Gastrocnemius medialis (tissue), 4 donors: ENCODE results near the gene CDK4. TPM values are rescaled to one million over a fixed set of nuclear protein-coding genes. Genes with fewer than 3 reads are reported as not detected.

Source experiments
- ATAC-seq, 2 donors: fragments of 150-250 bp; one replicate each; pipeline ENCODE4 v1.9.1; 2016
- DNase-seq, 2 donors: peaks; one replicate each; pipeline ENCODE4 v3.0.0-alpha.2; 2019
- H3K27ac ChIP-seq, 4 donors: fragments of 200-600 bp; sonication (generic); 1 replicate in 1 of 4; 2 replicates in 3 of 4; pipeline ENCODE4 v1.5.1; 2016 to 2018; ENCODE audit warnings: mild to moderate bottlenecking in 2 of 4, moderate library complexity in 1 of 4
- H3K27me3 ChIP-seq, 3 donors: fragments of 200-600 bp; sonication (generic) in 2 of 3; 1 replicate in 1 of 3; 2 replicates in 2 of 3; pipeline versions ENCODE4 v1.5.1 to v1.6.0; 2016 to 2019; ENCODE audit warnings: mild to moderate bottlenecking in 1 of 3, moderate library complexity in 1 of 3
- H3K36me3 ChIP-seq, 2 donors: fragments of 200-600 bp; sonication (generic) in 1 of 2; one replicate each; pipeline ENCODE4 v1.5.1; 2017 to 2018
- H3K4me1 ChIP-seq, 2 donors: fragments of 200-600 bp; sonication (generic) in 1 of 2; one replicate each; pipeline ENCODE4 v1.5.1; 2016 to 2017; ENCODE audit warnings: mild to moderate bottlenecking in 2 of 2
- H3K4me3 ChIP-seq, 4 donors: fragments of 200-600 bp; sonication (generic) in 3 of 4; 1 replicate in 1 of 4; 2 replicates in 3 of 4; pipeline ENCODE4 v1.5.1; 2016 to 2019; ENCODE audit warnings: mild to moderate bottlenecking in 2 of 4
- H3K9me3 ChIP-seq, 3 donors: fragments of 200-600 bp; sonication (generic) in 2 of 3; 1 replicate in 1 of 3; 2 replicates in 2 of 3; pipeline ENCODE4 v1.5.1; 2016 to 2019
- CTCF ChIP-seq, 5 experiments: fragments of 450-650 bp in 3 of 5; fragments of 200-600 bp in 2 of 5; sonication (generic) in 2 of 5; IDR thresholded peaks in 4 of 5; conservative IDR thresholded peaks in 1 of 5; 1 replicate in 4 of 5; 2 replicates in 1 of 5; pipeline ENCODE4 v1.5.1; 2016 to 2019; ENCODE audit warnings: antibody characterized with exemption in 5 of 5, mild to moderate bottlenecking in 3 of 5, moderate library complexity in 3 of 5
- POLR2A ChIP-seq, 2 donors: fragments of 450-650 bp; IDR thresholded peaks; one replicate each; pipeline ENCODE4 v1.6.1; 2017; ENCODE audit warnings: antibody characterized with exemption in 2 of 2, mild to moderate bottlenecking in 2 of 2, moderate library complexity in 2 of 2
- in situ Hi-C, 4 donors: fragments of 200-750 bp; cut with MboI; loops; one replicate each; pipeline versions ENCODE4 v1.15.0 to v1.8.0; 2017; ENCODE audit warnings: low sequenced_read_pairs in 4 of 4
- intact Hi-C: fragments of 100-400 bp; cut with DNase I; formaldehyde crosslinking; loops from one replicate; pipeline ENCODE4 v1.15.1; 2023; ENCODE audit warnings: low total_unique reads
- total RNA-seq, 4 donors: library from RNA; depleted of rRNA; stranded (reverse); fragments of >200 nt; gene quantifications; one replicate each; pipeline versions ENCODE4 v1.1.0 to v1.2.3, GENCODE V29; 2016

Gene CDK4
- total RNA-seq, 4 donors from 2014 or later, result 39.7 to 55.5 (median 47.4) TPM

GRCh38 chr12:57713209-57713608, 38.9 kb downstream of the CDK4 start:
- no peaks in the 10 kb centered on the region for H3K9me3 ChIP-seq
- no peak overlapping the region for H3K27ac ChIP-seq
- no peaks in the 10 kb centered on the region for H3K4me1 ChIP-seq
- intact Hi-C loops, result no loop called here
- DNase-seq, result no peak
- H3K4me3 ChIP-seq, result no peak overlapping the region
- in situ Hi-C loops, result no loop called here
- TF ChIP-seq CTCF (IDR thresholded peaks at IDR 0.05 in 4 of 5, conservative IDR thresholded peaks at IDR 0.05 in 1 of 5) (no peak), POLR2A (IDR thresholded peaks at IDR 0.05) (no peak)
- H3K36me3 ChIP-seq, result peaks cover 0 to 35% of the 10 kb centered on the region in 2 donors
- no peaks in the 10 kb centered on the region for H3K27me3 ChIP-seq
- no peak for ATAC-seq

GRCh38 chr12:57712701-57713100, 39.4 kb downstream of the CDK4 start:
- intact Hi-C loops, result no loop called here
- DNase-seq, result no peak
- no peak for TF ChIP-seq POLR2A (IDR thresholded peaks at IDR 0.05)
- no peak for TF ChIP-seq CTCF (IDR thresholded peaks at IDR 0.05 in 4 of 5, conservative IDR thresholded peaks at IDR 0.05 in 1 of 5)
- Histone ChIP-seq H3K4me3 (no peak overlapping the region), H3K4me1 (no peaks in the 10 kb centered on the region), H3K27me3 (no peaks in the 10 kb centered on the region), H3K27ac (no peak overlapping the region), H3K36me3 (peaks cover 0 to 30% of the 10 kb centered on the region in 2 donors), H3K9me3 (no peaks in the 10 kb centered on the region)
- in situ Hi-C loops, result no loop called here
- no peak for ATAC-seq

GRCh38 chr12:57708296-57708695, 43.8 kb downstream of the CDK4 start:
- TF ChIP-seq POLR2A (IDR thresholded peaks at IDR 0.05) (no peak), CTCF (IDR thresholded peaks at IDR 0.05 in 4 of 5, conservative IDR thresholded peaks at IDR 0.05 in 1 of 5) (no peak)
- no peaks in the 10 kb centered on the region for H3K27me3 ChIP-seq
- in situ Hi-C loops, result no loop called here

GRCh38 chr12:57707250-57707649, 44.9 kb downstream of the CDK4 start:
- no peak for TF ChIP-seq POLR2A (IDR thresholded peaks at IDR 0.05)
- no peak for TF ChIP-seq CTCF (IDR thresholded peaks at IDR 0.05 in 4 of 5, conservative IDR thresholded peaks at IDR 0.05 in 1 of 5)
- intact Hi-C loops (no loop called here), in situ Hi-C loops (no loop called here)
- Histone ChIP-seq H3K36me3 (peaks cover 0 to 37% of the 10 kb centered on the region in 2 donors), H3K4me1 (no peaks in the 10 kb centered on the region), H3K4me3 (no peak overlapping the region), H3K27me3 (no peaks in the 10 kb centered on the region), H3K27ac (no peak overlapping the region), H3K9me3 (peaks cover 0 to 6% (median 0%) of the 10 kb centered on the region in 3 donors)
- DNase-seq (no peak), ATAC-seq (no peak)

More at GRCh38 chr12:57708296-57708695, 43.8 kb downstream of the CDK4 start:
- Histone ChIP-seq H3K27ac (no peak overlapping the region), H3K4me1 (no peaks in the 10 kb centered on the region), H3K4me3 (no peak overlapping the region), H3K36me3 (peaks cover 0 to 32% of the 10 kb centered on the region in 2 donors), H3K9me3 (peaks cover 0 to 6% (median 0%) of the 10 kb centered on the region in 3 donors)
- DNase-seq (no peak), ATAC-seq (no peak)
- intact Hi-C loops, result no loop called here

- Histone ChIP-seq H3K27me3 (no peaks in the 10 kb centered on the region), H3K36me3 (peaks cover 0 to 67% of the 10 kb centered on the region in 2 donors), H3K4me3 (no peak overlapping the region), H3K9me3 (peaks cover 0 to 6% (median 0%) of the 10 kb centered on the region in 3 donors), H3K27ac (no peak overlapping the region), H3K4me1 (no peaks in the 10 kb centered on the region)
- in situ Hi-C loops (no loop called here), intact Hi-C loops (no loop called here)
- DNase-seq, result no peak
- TF ChIP-seq POLR2A (IDR thresholded peaks at IDR 0.05) (no peak), CTCF (IDR thresholded peaks at IDR 0.05 in 4 of 5, conservative IDR thresholded peaks at IDR 0.05 in 1 of 5) (no peak)
- ATAC-seq, result no peak
Measured at GRCh38 chr12:57700317-57700716, 51.8 kb downstream of the CDK4 start.
